HEK293 (cell line): ENCODE measurements around the gene FKBP10.

Source experiments
- CTCF ChIP-seq: fragments of 450-650 bp; formaldehyde crosslinking; IDR thresholded peaks from 2 replicates; pipeline ENCODE4 v1.5.1; 2016; ENCODE audit warnings: missing biosample characterization, missing genetic modification characterization
- GLIS1 ChIP-seq: fragments of 450-650 bp; formaldehyde crosslinking; IDR thresholded peaks from 2 replicates; pipeline ENCODE4 v1.5.1; 2016; ENCODE audit warnings: missing biosample characterization, missing genetic modification characterization
- GLIS2 ChIP-seq: fragments of 450-650 bp; formaldehyde crosslinking; IDR thresholded peaks from 2 replicates; pipeline ENCODE4 v1.5.1; 2016; ENCODE audit warnings: missing biosample characterization, missing genetic modification characterization
- MEIS1 ChIP-seq: sonication (generic); formaldehyde crosslinking; IDR thresholded peaks from 2 replicates; pipeline ENCODE4 v1.8.1; 2022; ENCODE audit warnings: missing genetic modification reagents, mild to moderate bottlenecking, borderline replicate concordance
- PRDM1 ChIP-seq: fragments of 450-650 bp; formaldehyde crosslinking; IDR thresholded peaks from 2 replicates; pipeline ENCODE4; 2016; ENCODE audit warnings: missing biosample characterization, missing genetic modification characterization
- REST ChIP-seq: fragments of 450-650 bp; formaldehyde crosslinking; IDR thresholded peaks from 2 replicates; pipeline ENCODE4 v1.5.1; 2016; ENCODE audit warnings: missing biosample characterization, missing genetic modification characterization
- SETDB1 ChIP-seq: IDR thresholded peaks from one replicate; pipeline ENCODE4 v1.6.1; 2017; ENCODE audit warnings: mild to moderate bottlenecking, low read length, moderate library complexity, mixed read lengths; ENCODE audit not compliant: insufficient read length
- ZBTB21 ChIP-seq: fragments of 450-650 bp; formaldehyde crosslinking; IDR thresholded peaks from 2 replicates; pipeline ENCODE4 v1.5.1; 2017; ENCODE audit warnings: missing biosample characterization, missing genetic modification characterization
- ZBTB6 ChIP-seq: fragments of 450-650 bp; formaldehyde crosslinking; IDR thresholded peaks from 2 replicates; pipeline ENCODE4 v1.5.1; 2017; ENCODE audit warnings: missing biosample characterization, missing genetic modification characterization
- ZNF112 ChIP-seq: fragments of 450-650 bp; formaldehyde crosslinking; IDR thresholded peaks from 2 replicates; pipeline ENCODE4 v1.5.0; 2017; ENCODE audit warnings: missing biosample characterization, missing genetic modification characterization
- ZNF114 ChIP-seq: fragments of 450-650 bp; formaldehyde crosslinking; IDR thresholded peaks from 2 replicates; pipeline ENCODE4 v1.5.0; 2017; ENCODE audit warnings: missing biosample characterization, missing genetic modification characterization
- ZNF132 ChIP-seq: fragments of 450-650 bp; formaldehyde crosslinking; IDR thresholded peaks from 2 replicates; pipeline ENCODE4 v1.5.1; 2017; ENCODE audit warnings: missing biosample characterization, missing genetic modification characterization, borderline replicate concordance
- ZNF138 ChIP-seq: fragments of 450-650 bp; formaldehyde crosslinking; IDR thresholded peaks from 2 replicates; pipeline ENCODE4 v1.5.1; 2016; ENCODE audit warnings: missing biosample characterization, missing genetic modification characterization, borderline replicate concordance
- ZNF175 ChIP-seq: fragments of 450-650 bp; formaldehyde crosslinking; IDR thresholded peaks from 2 replicates; pipeline ENCODE4 v1.5.1; 2016; ENCODE audit warnings: missing biosample characterization, missing genetic modification characterization
- ZNF280C ChIP-seq: fragments of 450-650 bp; formaldehyde crosslinking; IDR thresholded peaks from 2 replicates; pipeline ENCODE4 v1.5.1; 2016; ENCODE audit warnings: missing biosample characterization, missing genetic modification characterization
- ZNF311 ChIP-seq: fragments of 450-650 bp; formaldehyde crosslinking; IDR thresholded peaks from 2 replicates; pipeline ENCODE4 v1.5.1; 2017; ENCODE audit warnings: missing biosample characterization, missing genetic modification characterization, borderline replicate concordance
- ZNF350 ChIP-seq: fragments of 450-650 bp; formaldehyde crosslinking; IDR thresholded peaks from 2 replicates; pipeline ENCODE4 v1.5.0; 2017; ENCODE audit warnings: missing biosample characterization, mild to moderate bottlenecking, missing genetic modification characterization
- ZNF391 ChIP-seq: fragments of 450-650 bp; formaldehyde crosslinking; IDR thresholded peaks from 2 replicates; pipeline ENCODE4 v1.5.1; 2016; ENCODE audit warnings: low read depth, missing biosample characterization, missing genetic modification characterization, borderline replicate concordance
- ZNF404 ChIP-seq: fragments of 450-650 bp; formaldehyde crosslinking; IDR thresholded peaks from 2 replicates; pipeline ENCODE4 v1.5.1; 2017; ENCODE audit warnings: missing biosample characterization, missing genetic modification characterization
- ZNF433 ChIP-seq: fragments of 450-650 bp; formaldehyde crosslinking; IDR thresholded peaks from 2 replicates; pipeline ENCODE4 v1.5.1; 2016; ENCODE audit warnings: missing biosample characterization, missing genetic modification characterization, low read depth
- ZNF510 ChIP-seq: fragments of 450-650 bp; formaldehyde crosslinking; IDR thresholded peaks from 2 replicates; pipeline ENCODE4 v1.5.1; 2018; ENCODE audit warnings: mild to moderate bottlenecking, missing genetic modification characterization, missing biosample characterization; ENCODE audit not compliant: insufficient replicate concordance
- ZNF518A ChIP-seq: fragments of 450-650 bp; formaldehyde crosslinking; conservative IDR thresholded peaks from 2 replicates; pipeline ENCODE4 v1.5.1; 2016; ENCODE audit warnings: low read depth, missing biosample characterization, missing genetic modification characterization
- ZNF548 ChIP-seq: fragments of 450-650 bp; formaldehyde crosslinking; IDR thresholded peaks from 2 replicates; pipeline ENCODE4 v1.5.1; 2016; ENCODE audit warnings: missing biosample characterization, missing genetic modification characterization
- ZNF626 ChIP-seq: fragments of 450-650 bp; sonication (Bioruptor Pico); formaldehyde crosslinking; IDR thresholded peaks from 2 replicates; pipeline ENCODE4 v1.5.1; 2018; ENCODE audit warnings: missing biosample characterization, missing genetic modification characterization, inconsistent platforms
- ZNF747 ChIP-seq: fragments of 450-650 bp; formaldehyde crosslinking; IDR thresholded peaks from 2 replicates; pipeline ENCODE4 v1.5.1; 2016; ENCODE audit warnings: missing biosample characterization, missing genetic modification characterization
- ZNF776 ChIP-seq: fragments of 450-650 bp; formaldehyde crosslinking; IDR thresholded peaks from 2 replicates; pipeline ENCODE4 v1.5.0; 2017; ENCODE audit warnings: missing biosample characterization, missing genetic modification characterization, borderline replicate concordance
- ZNF777 ChIP-seq: fragments of 450-650 bp; formaldehyde crosslinking; IDR thresholded peaks from 2 replicates; pipeline ENCODE4 v1.5.1; 2017; ENCODE audit warnings: missing biosample characterization, missing genetic modification characterization, borderline replicate concordance
- ZSCAN16 ChIP-seq: fragments of 450-650 bp; formaldehyde crosslinking; IDR thresholded peaks from 2 replicates; pipeline ENCODE4 v1.5.1; 2016; ENCODE audit warnings: missing biosample characterization, missing genetic modification characterization

FKBP10 gene

GRCh38 chr17:41785859-41786226 lies 27.0 kb upstream of the FKBP10 start (continued):
- TF ChIP-seq ZNF518A (tag by site-specific recombination) (no peak), ZSCAN16 (tag by site-specific recombination) (no peak), ZNF280C (no peak), REST (tag by site-specific recombination) (no peak), ZNF626 (tag by site-specific recombination) (no peak), ZNF138 (tag by site-specific recombination) (no peak), MEIS1 (CRISPR knock-in tag) (no peak), ZBTB21 (tag by site-specific recombination) (no peak), SETDB1 (no peak), ZNF132 (tag by site-specific recombination) (no peak), ZNF777 (no peak), ZBTB6 (tag by site-specific recombination) (no peak), ZNF311 (tag by site-specific recombination) (no peak), ZNF548 (no peak), GLIS1 (tag by site-specific recombination) (0 out of 2 replicates have a peak, but pooled peaks have one; percentile 44), ZNF433 (no peak), ZNF510 (tag by site-specific recombination) (no peak), ZNF112 (tag by site-specific recombination) (no peak), ZNF175 (tag by site-specific recombination) (no peak), ZNF114 (tag by site-specific recombination) (no peak), GLIS2 (peak; percentile 92), CTCF (tag by site-specific recombination) (no peak; the same call in 1 of the 2 replicates), PRDM1 (no peak), ZNF747 (tag by site-specific recombination) (no peak), ZNF776 (no peak), ZNF404 (tag by site-specific recombination) (no peak), ZNF391 (tag by site-specific recombination) (no peak), ZNF350 (tag by site-specific recombination) (no peak)
